ENCODE data around the gene RASL11A.
"Not testable (repeated sequence)": the region's sequence is repeated elsewhere in the genome, so short reads cannot be mapped to it uniquely, and the experiment has no call there.

The RASL11A gene

DNA sequence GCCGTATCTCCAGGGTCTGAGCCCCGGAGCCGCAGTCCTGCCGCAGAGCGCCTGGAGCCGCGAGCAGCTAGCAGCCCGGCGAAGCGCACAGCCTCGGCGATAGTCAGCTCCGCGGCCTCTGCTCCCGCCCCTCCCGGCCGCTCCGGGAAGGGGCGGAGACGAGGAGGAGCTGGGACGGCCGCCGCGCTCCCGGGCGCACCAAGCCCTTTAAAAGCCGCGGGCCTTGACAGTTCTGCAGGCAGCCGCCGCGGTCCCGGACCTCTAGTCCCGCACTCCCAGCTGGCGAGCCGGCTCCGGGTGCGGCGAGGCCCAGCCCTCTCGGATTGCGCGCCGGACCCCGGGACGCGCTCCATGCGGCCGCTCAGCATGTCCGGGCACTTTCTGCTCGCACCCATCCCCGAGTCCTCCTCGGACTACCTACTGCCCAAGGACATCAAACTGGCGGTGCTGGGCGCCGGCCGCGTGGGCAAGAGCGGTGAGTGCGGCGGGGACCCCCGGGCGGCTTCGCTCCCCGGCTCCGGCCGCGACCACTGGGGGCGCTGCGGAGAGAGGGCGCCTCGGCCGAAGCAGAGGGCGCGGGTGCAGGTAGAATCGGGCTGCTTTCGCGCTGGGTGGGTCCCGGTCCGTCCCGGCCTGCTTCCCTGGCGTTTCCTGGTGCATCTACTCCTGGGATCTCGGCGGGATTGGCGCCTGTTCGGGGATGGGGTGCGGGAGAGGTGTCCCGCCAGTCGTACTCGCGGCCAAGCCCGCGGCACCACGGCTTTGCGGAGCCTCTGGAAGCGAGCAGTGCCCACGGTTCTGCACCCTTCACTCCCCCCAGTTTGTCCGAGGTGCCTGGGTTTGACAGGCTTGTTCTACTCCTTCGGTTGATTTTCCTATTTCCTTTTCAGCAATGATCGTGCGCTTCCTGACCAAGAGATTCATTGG, at the start of gene RASL11A:
Gene RASL11A (plus strand): TSS at position 237 of the 927 bp plus-strand sequence. CDS start 115 bp downstream, at position 352.
- peak within 1 kb of the TSS; percentile 79 for H3K4me3 ChIP-seq (ENCODE audit: low read depth, low read length)
- H3K27ac ChIP-seq (ENCODE audit: low read depth, low read length), result no peak within 1 kb of the TSS

DNA sequence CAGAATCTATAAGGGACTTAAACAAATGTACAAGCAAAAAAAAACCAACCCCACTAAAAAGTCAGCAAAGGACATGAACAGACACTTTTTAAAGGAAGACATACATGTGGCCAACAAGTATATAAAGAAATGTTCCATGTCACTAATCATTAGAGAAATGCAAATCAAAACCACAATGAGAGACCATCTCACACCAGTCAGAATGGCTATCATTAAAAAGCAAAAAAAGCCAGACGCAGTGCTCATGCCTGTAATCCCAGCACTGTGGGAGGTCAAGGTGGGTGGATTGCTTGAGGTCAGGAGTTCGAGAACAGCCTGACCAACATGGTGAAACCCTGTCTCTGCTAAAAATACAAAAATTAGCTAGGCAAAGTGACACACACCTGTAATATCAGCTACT, 48.5 kb upstream of the RASL11A start:
- H3K27ac ChIP-seq (ENCODE audit: low read depth, low read length); H3K4me3 ChIP-seq (ENCODE audit: low read depth, low read length); H3K79me2 ChIP-seq (ENCODE audit: control insufficient read depth, insufficient read depth, low read length, unreplicated experiment); H2AFZ ChIP-seq (ENCODE audit: low read length, unreplicated experiment); H3K27me3 ChIP-seq (ENCODE audit: insufficient read depth, low read length); H3K4me1 ChIP-seq (ENCODE audit: control insufficient read depth, insufficient read depth, low read length, unreplicated experiment); H3K36me3 ChIP-seq (ENCODE audit: insufficient read depth, low read length): not testable (repeated sequence)

More for the DNA sequence above, at the start of gene RASL11A:
- Histone ChIP-seq H2AFZ (ENCODE audit: low read length, unreplicated experiment) (peak within 1 kb of the TSS; percentile 69), H3K36me3 (ENCODE audit: insufficient read depth, low read length) (no peaks in the 10 kb centered on the region), H3K79me2 (ENCODE audit: control insufficient read depth, insufficient read depth, low read length, unreplicated experiment) (no peaks in the 10 kb centered on the region), H3K27me3 (ENCODE audit: insufficient read depth, low read length) (0 out of 2 replicates have a peak, but pooled peaks cover 4% of the 10 kb centered on the region), H3K4me1 (ENCODE audit: control insufficient read depth, insufficient read depth, low read length, unreplicated experiment) (peaks cover 20% of the 10 kb centered on the region)

- Histone ChIP-seq H3K27me3 (ENCODE audit: insufficient read depth, low read length) (no peaks in the 10 kb centered on the region), H3K79me2 (ENCODE audit: control insufficient read depth, insufficient read depth, low read length, unreplicated experiment) (no peaks in the 10 kb centered on the region), H2AFZ (ENCODE audit: low read length, unreplicated experiment) (no peak overlapping the region), H3K4me3 (ENCODE audit: low read depth, low read length) (no peak overlapping the region), H3K27ac (ENCODE audit: low read depth, low read length) (no peak overlapping the region), H3K36me3 (ENCODE audit: insufficient read depth, low read length) (no peaks in the 10 kb centered on the region), H3K4me1 (ENCODE audit: control insufficient read depth, insufficient read depth, low read length, unreplicated experiment) (no peaks in the 10 kb centered on the region)
These were observed 43.6 kb upstream of the RASL11A start for GRCh38 chr13:27226991-27227390.

- H3K27ac ChIP-seq (ENCODE audit: low read depth, low read length), result no peak overlapping the region
- H3K27me3 ChIP-seq (ENCODE audit: insufficient read depth, low read length), result no peaks in the 10 kb centered on the region
- no peak overlapping the region for H3K4me3 ChIP-seq (ENCODE audit: low read depth, low read length)
- H3K4me1 ChIP-seq (ENCODE audit: control insufficient read depth, insufficient read depth, low read length, unreplicated experiment), result no peaks in the 10 kb centered on the region
- H3K36me3 ChIP-seq (ENCODE audit: insufficient read depth, low read length), result no peaks in the 10 kb centered on the region
- H3K79me2 ChIP-seq (ENCODE audit: control insufficient read depth, insufficient read depth, low read length, unreplicated experiment), result no peaks in the 10 kb centered on the region
- no peak overlapping the region for H2AFZ ChIP-seq (ENCODE audit: low read length, unreplicated experiment)
These were observed 42.5 kb upstream of the RASL11A start for GRCh38 chr13:27228131-27228530.

DNA sequence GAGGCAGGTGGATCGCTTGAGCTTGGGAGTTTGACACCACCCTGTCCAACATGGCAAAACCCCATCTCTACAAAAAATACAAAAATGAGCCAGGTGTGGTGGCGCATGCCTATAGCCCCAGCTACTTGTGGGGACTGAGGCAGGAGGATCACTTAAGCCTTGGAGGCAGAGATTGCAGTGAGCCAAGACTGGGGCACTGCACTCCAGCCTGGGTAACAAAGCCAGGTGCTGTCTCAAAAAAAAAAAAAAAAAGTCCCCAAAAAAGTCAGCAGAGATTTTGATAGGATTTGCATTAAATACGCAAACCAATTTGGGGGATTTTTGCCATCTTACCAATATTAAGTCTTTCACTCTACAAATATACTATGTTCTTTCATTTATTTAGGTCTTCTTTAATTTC, 41.0 kb upstream of the RASL11A start:
- Histone ChIP-seq H3K79me2 (ENCODE audit: control insufficient read depth, insufficient read depth, low read length, unreplicated experiment) (no peaks in the 10 kb centered on the region), H3K4me1 (ENCODE audit: control insufficient read depth, insufficient read depth, low read length, unreplicated experiment) (no peaks in the 10 kb centered on the region), H3K27me3 (ENCODE audit: insufficient read depth, low read length) (no peaks in the 10 kb centered on the region), H3K27ac (ENCODE audit: low read depth, low read length) (no peak overlapping the region), H3K36me3 (ENCODE audit: insufficient read depth, low read length) (no peaks in the 10 kb centered on the region), H2AFZ (ENCODE audit: low read length, unreplicated experiment) (no peak overlapping the region), H3K4me3 (ENCODE audit: low read depth, low read length) (no peak overlapping the region)

GRCh38 chr13:27233964-27234363, 36.7 kb upstream of the RASL11A start:
- no peaks in the 10 kb centered on the region for H3K27me3 ChIP-seq (ENCODE audit: insufficient read depth, low read length)
- no peaks in the 10 kb centered on the region for H3K79me2 ChIP-seq (ENCODE audit: control insufficient read depth, insufficient read depth, low read length, unreplicated experiment)
- no peak overlapping the region for H3K27ac ChIP-seq (ENCODE audit: low read depth, low read length)
- no peak overlapping the region for H2AFZ ChIP-seq (ENCODE audit: low read length, unreplicated experiment)
- no peaks in the 10 kb centered on the region for H3K36me3 ChIP-seq (ENCODE audit: insufficient read depth, low read length)
- H3K4me3 ChIP-seq (ENCODE audit: low read depth, low read length), result no peak overlapping the region
- no peaks in the 10 kb centered on the region for H3K4me1 ChIP-seq (ENCODE audit: control insufficient read depth, insufficient read depth, low read length, unreplicated experiment)

DNA sequence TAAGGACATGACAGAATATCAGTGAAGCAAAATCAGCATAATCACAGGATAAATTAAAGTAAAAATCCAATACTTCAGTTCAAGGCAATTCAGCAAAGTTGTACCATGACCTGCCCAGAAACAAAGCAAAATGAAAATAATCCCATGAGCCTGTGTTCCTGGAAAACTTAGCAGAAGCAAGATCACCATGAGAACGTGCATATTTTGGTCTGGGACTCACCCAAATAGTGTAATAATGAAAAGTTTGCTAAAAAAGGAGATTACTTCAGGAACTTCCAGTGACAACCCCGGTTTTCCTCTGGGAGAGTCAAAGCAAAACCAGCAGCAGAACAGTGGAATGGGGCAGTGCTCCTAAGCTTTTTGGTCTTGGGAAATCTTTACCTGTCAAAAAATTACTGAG, 34.2 kb upstream of the RASL11A start:
- Histone ChIP-seq H3K36me3 (ENCODE audit: insufficient read depth, low read length) (no peaks in the 10 kb centered on the region), H3K4me3 (ENCODE audit: low read depth, low read length) (no peak overlapping the region), H3K27ac (ENCODE audit: low read depth, low read length) (no peak overlapping the region), H3K79me2 (ENCODE audit: control insufficient read depth, insufficient read depth, low read length, unreplicated experiment) (no peaks in the 10 kb centered on the region), H3K27me3 (ENCODE audit: insufficient read depth, low read length) (no peaks in the 10 kb centered on the region), H2AFZ (ENCODE audit: low read length, unreplicated experiment) (no peak overlapping the region), H3K4me1 (ENCODE audit: control insufficient read depth, insufficient read depth, low read length, unreplicated experiment) (no peaks in the 10 kb centered on the region)

DNA sequence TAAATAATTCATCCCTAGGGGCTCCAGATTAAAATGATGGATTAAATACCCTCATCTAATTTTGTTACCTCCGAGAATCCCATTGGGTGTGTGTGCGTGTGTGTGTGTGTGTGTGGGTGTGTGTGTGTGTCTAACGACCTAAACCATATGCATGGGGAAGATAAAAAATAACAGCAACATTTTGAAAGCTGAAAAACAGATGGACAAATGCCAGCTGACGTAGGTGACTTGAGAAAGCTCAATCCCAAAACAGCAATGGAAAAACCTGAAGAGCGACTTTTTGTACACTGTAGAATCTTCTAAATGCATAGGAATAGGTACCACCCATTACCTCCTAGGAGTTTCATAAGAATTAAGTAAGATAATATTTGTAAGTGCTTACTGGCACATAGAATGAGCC, 27.9 kb upstream of the RASL11A start:
- H3K4me3 ChIP-seq (ENCODE audit: low read depth, low read length), result no peak overlapping the region
- no peaks in the 10 kb centered on the region for H3K27me3 ChIP-seq (ENCODE audit: insufficient read depth, low read length)
- no peaks in the 10 kb centered on the region for H3K36me3 ChIP-seq (ENCODE audit: insufficient read depth, low read length)
- H3K27ac ChIP-seq (ENCODE audit: low read depth, low read length), result no peak overlapping the region
- no peaks in the 10 kb centered on the region for H3K4me1 ChIP-seq (ENCODE audit: control insufficient read depth, insufficient read depth, low read length, unreplicated experiment)
- no peak overlapping the region for H2AFZ ChIP-seq (ENCODE audit: low read length, unreplicated experiment)
- no peaks in the 10 kb centered on the region for H3K79me2 ChIP-seq (ENCODE audit: control insufficient read depth, insufficient read depth, low read length, unreplicated experiment)

GRCh38 chr13:27245610-27246009, 25.0 kb upstream of the RASL11A start:
- Histone ChIP-seq H3K4me3 (ENCODE audit: low read depth, low read length) (no peak overlapping the region), H3K4me1 (ENCODE audit: control insufficient read depth, insufficient read depth, low read length, unreplicated experiment) (peaks cover 4% of the 10 kb centered on the region), H3K36me3 (ENCODE audit: insufficient read depth, low read length) (no peaks in the 10 kb centered on the region), H3K79me2 (ENCODE audit: control insufficient read depth, insufficient read depth, low read length, unreplicated experiment) (peaks cover 9% of the 10 kb centered on the region), H2AFZ (ENCODE audit: low read length, unreplicated experiment) (no peak overlapping the region), H3K27ac (ENCODE audit: low read depth, low read length) (no peak overlapping the region), H3K27me3 (ENCODE audit: insufficient read depth, low read length) (no peaks in the 10 kb centered on the region)

DNA sequence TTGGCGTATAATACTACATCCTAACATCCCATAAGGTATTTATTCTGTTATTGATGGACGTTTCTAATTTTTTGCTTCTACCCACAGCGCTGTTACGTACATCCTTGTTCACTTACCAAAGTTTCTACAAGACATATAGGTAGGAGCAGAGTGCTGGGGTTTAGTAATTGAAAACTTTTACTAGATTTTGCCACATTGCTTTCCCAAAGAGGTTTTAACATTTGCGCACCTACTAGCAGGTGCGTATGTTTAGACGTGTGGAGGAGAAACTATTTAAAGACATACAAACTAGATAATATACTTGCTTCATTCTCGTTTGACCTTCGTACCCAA, 19.8 kb upstream of the RASL11A start:
- peak overlapping the region; percentile 93 for H3K27ac ChIP-seq (ENCODE audit: low read depth, low read length)
- peak overlapping the region; percentile 68 for H2AFZ ChIP-seq (ENCODE audit: low read length, unreplicated experiment)
- peaks cover 33% of the 10 kb centered on the region for H3K36me3 ChIP-seq (ENCODE audit: insufficient read depth, low read length)
- peaks cover 56% of the 10 kb centered on the region for H3K79me2 ChIP-seq (ENCODE audit: control insufficient read depth, insufficient read depth, low read length, unreplicated experiment)
- peak overlapping the region; percentile 99 for H3K4me3 ChIP-seq (ENCODE audit: low read depth, low read length)
- no peaks in the 10 kb centered on the region for H3K27me3 ChIP-seq (ENCODE audit: insufficient read depth, low read length)
- peaks cover 24% of the 10 kb centered on the region for H3K4me1 ChIP-seq (ENCODE audit: control insufficient read depth, insufficient read depth, low read length, unreplicated experiment)
